GM19463 (cell line): Measurements from ENCODE around the gene UNC119.

Experiments
- ATAC-seq: cut with Tn5 transposase; IDR thresholded peaks from one replicate; pipeline ENCODE4 v1.9.1; 2021; ENCODE audit warnings: mild to moderate bottlenecking, moderate library complexity; ENCODE audit not compliant: unreplicated experiment

Gene UNC119

GRCh38 chr17:28500712-28501379 lies 51.6 kb downstream of the UNC119 start:
- ATAC-seq, result peak; percentile 86

DNA sequence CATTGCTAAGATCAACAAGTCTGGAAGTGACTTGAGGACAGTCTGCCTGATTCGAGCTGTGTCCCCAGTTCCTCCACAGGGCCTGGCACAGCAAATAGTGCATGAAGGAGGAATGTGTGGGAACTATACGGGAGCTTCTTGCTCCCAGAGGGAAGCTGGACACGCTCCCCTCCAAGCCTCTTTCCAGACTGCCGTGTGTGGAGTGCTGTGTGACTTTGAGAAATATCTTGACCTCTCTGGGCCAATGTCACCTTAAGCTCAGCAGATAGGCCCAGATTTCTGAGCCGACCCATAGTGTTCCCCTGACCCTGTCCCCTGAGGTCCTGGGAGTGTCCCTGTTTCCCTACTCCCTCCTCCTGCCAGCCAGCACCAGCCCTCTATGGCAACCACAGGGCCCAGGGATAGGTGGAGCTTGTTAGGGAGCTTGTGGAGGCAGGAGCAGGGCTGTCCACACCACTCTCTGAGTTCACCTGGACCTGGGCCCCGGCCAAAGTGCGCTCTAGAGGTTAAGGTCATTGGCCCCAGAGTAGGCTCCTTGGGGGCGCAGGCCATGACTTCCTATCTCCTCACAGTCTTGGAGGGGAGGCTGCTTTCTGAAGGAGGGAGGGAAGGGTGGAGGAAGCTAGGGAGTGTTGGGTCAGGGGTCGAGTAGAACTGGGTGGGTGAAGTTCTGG lies 52.6 kb downstream of the UNC119 start:
- no peak for ATAC-seq

- no peak for ATAC-seq
Measured at GRCh38 chr17:28499364-28499664, 53.1 kb downstream of the UNC119 start.

DNA sequence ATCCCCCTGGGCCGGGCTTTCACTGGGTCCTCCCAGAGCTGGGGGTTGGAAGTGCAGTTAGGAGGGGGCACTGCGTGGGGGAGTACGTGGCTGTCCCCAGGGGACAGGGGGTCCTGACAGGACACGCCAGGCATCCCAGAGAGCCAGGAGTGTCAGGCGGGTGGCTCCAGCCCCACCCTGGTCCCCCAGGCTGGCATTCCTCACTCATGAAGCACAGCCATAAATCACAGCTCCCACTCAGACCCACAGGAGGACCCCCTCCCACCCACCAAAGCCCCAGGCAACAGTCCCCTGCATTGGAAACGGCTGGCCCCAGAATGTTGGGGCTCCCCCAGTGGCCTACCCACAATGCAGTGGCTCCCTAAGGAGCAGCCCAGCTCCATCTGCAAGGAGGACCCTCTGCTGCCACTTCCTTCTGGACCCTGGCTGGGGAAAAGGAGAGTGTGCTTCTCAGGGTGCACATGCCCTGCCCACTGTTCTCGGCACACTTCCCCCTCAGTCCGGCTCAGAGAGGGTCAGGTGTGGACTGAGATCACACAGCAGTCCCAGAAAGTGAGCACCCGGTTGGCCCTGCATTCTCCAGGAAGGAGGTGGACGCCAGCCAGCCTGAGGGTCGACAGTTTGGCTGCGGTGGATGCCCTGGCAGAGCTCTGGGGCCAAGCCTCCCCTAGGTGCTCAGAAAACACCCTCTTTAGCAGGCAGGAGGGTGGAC lies 53.6 kb downstream of the UNC119 start:
- ATAC-seq, result no peak

GRCh38 chr17:28497931-28498330 lies 54.5 kb downstream of the UNC119 start:
- ATAC-seq, result no peak
